ENCODE data around the gene GPR158.
A peak's percentile ranks its signal among the peaks of the same experiment; 100 is the strongest.

GPR158 gene

DNA sequence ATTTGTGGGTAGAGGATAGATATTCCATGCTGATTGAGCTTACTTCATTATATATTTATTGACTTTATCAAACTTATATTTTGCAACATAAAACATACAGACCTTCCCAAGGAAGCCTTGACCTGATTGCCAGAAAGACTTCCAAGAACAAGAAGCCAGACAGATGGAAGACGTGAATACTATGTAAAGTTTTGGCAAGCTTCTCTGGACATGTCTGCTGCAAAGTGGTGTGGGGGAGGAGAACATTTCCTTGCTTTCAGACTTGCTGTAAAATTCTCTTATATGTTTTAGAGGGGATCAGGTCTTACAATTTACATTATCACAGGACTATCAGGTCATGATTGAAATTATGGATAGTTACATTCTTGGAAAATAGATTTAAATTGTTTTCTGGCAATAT lies 23.4 kb downstream of the GPR158 start:
- DNase-seq = no peak

DNA sequence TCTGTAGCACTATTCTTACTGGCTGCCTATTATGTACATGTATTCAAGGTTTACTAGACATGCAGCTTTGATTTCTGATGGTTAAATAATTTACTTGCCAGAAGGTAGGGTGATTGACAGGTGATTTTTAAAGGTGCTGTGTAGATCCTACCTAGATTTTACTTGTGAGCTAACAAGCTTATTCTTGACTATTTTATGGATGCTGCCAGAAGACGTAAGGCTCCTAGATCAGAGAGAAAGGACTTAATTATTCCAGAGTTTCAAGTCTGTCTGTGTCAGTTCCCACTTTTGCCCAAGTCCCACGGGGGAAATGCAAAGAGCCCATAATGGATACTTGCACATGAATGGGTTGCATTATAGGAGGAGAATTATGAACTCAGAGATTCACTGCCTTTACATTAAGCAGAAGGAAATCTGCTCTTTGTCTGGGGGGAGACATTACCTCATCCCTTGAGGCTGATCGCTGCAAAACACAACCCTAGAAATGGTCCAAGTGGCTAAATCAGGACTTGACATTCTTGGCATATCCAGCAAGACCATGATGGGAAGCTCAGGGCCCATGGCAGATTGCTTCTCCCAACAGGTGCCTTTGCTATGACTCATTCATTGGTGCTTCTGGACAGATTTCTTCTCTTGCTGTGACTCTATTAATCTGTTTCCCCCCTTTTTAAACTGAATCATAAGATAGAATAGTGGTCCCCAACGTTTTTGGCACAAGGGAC lies 32.1 kb downstream of the GPR158 start:
- no peak for DNase-seq

DNA sequence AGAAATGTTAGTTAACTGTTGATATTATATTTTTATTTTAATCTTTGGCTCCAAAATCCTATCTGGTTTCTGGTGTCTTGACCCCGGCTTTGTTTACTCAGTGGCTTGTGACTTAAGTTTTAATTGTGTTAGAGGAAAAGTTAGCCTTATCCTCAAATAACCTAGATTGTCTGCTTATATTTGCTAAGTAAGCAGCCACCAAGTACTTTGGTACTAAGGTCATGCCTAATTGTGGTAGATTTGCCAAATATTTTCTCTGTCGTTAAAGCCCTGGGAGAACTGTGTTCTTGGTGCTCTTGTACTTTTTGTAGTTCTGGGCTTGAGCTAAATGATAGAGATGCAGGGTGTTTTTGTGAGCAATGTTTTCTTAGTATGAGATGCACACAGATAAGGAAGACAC lies 34.8 kb downstream of the GPR158 start:
- no peak for DNase-seq

DNA sequence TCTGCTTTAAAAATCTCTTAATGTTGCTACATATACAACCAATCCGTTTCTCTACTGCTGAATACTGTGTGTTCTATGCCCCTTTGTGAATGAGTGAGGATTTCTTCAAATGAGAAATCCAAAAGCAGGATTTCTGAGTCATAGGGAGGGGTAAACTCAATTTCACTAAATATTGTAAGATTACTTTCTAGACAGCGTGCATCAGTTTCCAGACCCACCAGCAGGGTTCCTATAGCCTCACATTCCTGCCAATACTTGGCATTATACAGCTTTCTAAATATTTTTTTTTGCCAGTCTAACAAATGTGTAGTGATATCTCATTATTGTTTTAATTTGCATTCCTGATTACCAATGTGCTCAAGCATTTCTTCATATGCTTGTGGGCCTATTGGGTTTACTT lies 35.5 kb downstream of the GPR158 start:
- no peak for DNase-seq

DNA sequence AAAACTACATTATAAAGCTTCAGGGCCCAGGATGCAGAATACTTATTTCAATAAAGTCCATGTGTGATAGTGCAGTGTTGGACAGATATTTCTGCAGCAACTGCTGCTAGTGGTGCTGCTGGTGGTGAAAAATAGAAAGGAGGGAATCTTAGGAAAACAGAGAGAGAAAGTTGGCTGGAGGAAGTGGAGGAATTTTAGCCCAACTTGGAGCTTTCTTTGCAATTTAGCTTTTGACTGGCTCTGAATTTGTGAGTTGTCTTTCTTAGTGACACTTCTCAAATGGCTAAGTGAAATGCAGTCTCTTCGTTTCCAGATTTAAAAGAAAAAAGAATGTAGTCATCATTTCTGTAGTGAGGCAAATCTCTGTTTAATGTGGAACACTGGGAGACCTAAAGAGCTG lies 45.4 kb downstream of the GPR158 start:
- no peak for DNase-seq

DNA sequence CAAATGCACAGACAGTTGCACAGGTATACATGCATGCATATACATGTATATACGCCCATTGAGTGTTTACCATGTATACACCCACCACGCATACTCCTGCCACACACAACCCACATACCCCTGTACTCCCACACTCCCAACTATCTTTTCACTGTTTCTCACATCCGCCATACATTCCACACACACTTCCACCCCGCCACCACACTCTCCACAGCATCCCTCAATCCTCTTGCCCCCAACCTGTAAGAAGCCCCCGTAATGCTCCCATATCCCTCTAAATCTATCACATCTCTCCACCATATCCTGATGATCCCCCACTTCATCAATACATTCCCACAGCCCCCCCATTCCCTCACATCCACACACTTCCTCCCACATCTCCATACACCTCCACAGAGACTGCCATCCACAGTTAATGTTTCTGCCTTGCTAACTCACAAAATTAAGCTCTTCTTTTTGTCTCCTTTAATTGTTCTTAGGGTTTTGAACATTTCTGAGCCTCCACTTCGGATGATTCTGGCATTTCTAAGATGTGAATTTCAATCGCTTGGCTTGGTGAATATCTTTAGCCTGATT lies 47.4 kb downstream of the GPR158 start:
- DNase-seq = no peak

DNA sequence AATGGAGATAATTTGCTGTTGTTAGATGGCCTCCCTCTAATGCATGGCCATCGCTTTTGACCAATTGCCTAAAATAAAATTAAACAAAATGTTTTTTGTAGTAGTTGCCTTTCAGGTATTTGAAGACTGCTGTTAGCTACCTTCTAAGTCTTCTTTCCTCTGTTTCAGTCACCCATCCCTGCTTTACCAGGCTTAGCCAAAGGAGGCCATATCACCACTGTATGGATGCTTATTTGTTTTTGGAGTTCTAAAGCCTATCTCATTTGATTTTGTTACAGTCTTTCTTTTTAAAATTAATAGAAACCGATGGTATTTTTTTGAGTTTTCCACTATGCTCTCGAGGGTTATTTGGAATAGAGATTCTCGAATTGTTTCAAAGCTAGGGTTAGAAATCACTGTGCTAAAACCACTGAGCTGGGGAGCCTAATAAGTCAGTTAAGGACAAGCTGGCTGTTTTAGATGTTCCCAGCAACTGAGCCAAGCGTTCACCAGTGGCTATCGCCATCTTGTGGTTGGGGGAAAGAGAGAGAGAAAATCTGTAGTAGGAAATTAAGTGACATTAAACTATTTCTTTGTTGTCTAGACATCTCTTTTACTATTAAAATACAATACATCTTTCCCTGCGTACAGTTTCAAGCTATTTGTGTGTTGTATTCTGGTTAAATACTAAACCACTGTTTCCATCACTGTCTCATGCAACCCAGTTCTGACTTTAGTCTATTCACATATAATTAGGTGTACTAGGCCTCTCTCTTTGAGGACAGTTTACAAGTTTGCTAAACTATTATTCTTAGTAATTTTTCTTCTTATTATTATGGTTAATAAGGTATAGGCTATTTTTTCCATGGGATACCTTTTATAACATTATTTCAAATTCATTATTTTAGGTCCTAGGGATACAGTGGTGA lies 52.2 kb downstream of the GPR158 start:
- DNase-seq = peak; percentile 48

DNA sequence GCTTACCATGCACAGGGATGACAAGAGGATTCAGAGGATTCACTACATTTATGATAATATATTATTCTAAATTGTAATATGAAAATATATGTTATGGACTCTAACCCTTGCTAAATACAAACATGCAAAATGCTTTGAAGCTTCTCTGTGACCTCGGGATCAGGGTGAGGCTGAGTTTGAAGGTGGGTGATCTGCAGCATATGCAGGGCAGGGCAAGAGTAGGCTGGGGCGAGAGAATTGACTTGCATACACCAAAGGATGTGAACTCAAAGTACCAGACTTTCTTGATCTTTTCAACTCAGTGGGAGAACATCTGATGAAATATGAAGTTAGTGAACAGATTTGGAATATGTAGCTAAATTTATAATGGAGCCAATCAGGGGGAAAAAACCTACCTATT lies 57.0 kb downstream of the GPR158 start:
- DNase-seq = no peak

DNA sequence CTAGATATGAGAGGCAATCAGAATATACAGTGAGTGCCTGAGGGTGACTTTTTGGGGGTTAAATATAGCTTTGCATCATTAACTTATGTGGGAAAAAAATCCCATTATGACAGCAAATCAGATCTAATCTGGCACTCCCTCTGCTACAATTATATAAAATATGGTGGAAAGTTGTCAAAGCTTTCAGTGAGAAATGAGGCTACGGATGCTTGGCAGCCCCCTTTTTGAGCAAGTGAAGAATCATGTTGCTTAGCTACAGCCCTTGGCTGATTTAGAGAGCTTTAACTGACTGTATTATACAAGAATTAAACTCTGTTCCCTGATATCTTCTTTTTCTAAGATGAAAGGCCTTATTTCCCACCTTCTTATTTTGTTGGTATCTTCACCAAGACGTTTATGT lies 57.4 kb downstream of the GPR158 start:
- no peak for DNase-seq

DNA sequence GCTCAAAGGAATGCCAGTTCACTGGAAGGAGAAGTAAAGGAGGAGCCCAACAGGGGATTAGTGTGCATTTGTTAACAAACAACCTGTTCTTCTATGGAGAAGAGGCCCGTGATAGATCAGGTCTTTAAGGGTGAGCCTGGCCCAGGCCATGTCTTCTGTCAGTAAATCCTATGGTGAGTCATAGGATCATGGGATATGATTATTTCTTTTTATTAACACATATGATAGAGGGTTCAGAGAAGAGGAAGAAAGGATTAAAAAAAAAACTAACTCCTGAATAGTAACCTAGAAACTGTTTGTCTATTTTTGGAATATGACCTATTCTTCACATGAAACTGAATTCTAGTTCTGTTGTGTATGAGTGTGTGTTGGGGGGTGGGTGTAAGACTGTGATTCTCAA lies 70.4 kb downstream of the GPR158 start:
- no peak for DNase-seq

DNA sequence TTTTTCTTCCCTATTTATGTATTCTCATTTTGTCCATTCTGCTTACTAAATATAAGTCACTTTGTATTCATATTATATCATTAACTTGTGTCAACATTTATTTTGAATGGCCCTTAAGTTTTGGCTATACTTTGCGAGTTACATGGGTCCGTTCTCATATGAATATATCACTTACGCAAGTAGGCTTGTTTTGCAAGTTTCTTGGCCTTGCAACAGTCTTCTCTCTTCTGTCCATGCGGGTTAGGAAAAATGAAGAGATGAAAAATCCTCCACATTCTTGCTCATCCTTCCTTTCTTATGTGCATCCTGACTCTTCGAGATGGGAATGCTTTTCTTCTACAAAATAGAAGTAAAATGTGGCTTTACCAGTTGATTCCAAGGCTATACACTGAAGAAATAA lies 82.8 kb downstream of the GPR158 start:
- no peak for DNase-seq

DNA sequence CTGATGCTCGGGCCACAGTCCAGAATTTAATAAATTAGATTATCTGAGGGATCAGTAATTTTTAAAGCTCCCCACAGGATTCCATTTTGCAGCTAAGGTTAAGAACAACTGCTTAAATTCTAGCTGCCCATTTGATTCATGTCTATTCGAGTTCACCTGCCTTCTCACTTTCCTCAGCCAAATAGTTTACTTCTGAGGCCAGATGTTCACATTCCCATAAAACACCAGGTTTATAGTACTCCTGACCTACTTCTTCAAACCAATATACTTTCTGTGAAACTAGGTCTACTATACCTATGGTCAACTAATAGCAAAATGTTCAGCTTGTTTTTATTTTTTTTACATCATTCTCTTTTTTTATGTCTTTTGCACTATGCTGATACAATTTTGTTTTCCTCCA lies 86.3 kb downstream of the GPR158 start:
- no peak for DNase-seq

DNA sequence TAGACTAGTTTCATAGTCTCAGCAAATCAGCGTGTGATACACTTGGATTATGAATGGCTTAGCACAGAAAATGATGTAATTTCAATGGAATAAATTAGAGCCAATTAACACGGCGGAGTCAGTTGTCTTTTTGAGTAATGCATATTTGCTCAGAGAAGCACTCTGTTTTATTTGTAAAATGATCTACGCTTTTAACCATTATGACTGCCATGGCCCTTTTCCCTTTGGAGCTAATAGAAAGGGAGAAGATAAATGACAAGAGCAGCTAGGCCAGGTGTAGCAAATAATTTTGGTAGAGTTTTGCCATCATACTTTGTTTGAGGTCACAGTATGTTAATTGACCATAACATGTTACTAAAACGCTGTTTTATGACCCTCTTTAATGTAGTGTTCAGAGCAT lies 86.8 kb downstream of the GPR158 start:
- no peak for DNase-seq

DNA sequence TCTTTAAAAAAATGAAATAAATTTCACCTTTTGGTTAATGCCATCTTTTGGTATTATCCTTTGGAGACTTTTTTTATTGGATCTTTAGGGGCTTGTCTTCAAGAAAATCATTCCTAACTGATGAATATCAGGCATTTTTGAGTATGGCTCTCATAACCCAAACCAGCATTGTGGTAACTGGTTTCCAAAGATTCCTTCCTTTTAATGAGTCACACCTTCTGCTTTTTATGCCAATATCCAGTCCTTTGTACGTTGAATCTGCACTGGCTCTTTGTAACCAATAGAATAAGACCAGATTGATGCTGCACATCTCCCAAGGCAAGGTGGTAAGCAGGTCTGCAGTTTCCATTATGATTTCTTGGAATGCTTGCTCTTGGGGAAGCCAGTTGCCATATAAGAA lies 89.1 kb downstream of the GPR158 start:
- no peak for DNase-seq

DNA sequence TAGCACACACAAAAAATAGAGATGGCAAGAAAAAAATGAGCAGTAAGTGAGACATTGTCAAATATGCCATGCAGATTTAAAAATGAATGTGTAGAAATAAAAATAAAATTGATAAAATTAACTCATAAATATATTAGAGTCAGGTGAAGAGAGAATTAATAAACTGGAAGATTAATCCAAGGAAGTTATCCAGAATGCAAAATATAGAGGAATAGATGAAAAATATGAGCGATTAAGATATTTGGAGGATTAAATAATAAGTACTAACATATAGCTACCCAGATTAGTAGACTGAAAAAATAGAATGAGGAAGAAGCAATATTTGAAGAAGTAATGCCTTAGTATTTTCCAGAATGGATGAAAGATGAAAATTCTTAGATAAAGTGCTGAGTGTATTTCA lies 103.4 kb downstream of the GPR158 start:
- DNase-seq = no peak

DNA sequence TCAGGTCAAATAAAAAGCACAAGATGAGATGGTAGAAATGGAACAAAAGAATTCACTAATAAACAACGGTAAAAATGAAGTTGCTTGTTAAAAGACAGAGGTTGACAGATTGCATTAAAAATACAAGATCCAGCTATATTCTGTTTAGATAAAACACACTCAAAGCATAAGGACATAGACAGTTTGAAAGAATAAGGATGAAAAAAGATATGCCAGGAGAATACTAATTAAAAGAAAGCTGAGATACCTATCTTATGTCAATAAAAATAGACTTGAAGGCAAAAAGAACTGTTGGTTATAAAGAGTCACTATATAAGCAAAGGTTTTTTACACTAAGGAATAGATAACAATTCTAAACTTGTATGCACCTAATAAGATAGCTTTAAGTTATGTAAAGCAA lies 105.3 kb downstream of the GPR158 start:
- DNase-seq = no peak

DNA sequence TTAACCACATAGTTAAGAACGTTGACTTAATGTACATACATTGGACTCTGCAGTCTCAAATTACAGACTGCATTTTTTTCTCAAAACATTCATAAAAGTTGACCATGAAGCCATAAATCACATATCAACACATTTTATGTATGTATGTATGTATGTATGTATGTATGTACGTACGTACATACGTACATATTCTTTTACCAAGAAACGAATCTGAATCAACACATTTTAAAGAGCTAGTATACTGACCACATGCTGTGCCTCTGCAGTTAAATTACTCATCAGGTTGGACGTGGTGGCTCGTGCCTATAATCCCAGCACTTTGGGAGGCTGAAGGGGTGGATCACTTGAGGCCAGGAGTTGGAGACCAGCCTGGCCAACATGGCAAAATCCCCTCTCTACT lies 105.8 kb downstream of the GPR158 start:
- no peak for DNase-seq

DNA sequence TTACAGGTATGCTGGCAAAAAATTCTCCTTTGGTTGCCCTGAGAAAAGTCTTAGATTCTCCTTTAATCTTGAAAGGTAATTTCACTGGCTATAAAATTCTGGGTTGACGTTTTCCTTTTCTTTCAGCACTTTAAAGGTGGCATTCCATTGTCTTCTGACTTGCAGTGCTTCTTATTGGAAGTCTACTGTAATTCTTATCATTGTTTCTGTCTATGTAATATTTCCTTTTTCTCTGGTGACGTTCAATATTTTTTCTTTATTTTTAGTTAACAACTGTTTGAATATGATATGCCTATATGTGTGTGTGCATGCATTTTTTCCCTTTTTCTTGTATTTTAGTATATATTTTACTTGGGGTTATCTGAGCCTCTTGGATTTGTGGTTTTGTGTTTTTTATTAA lies 111.0 kb downstream of the GPR158 start:
- no peak for DNase-seq

DNA sequence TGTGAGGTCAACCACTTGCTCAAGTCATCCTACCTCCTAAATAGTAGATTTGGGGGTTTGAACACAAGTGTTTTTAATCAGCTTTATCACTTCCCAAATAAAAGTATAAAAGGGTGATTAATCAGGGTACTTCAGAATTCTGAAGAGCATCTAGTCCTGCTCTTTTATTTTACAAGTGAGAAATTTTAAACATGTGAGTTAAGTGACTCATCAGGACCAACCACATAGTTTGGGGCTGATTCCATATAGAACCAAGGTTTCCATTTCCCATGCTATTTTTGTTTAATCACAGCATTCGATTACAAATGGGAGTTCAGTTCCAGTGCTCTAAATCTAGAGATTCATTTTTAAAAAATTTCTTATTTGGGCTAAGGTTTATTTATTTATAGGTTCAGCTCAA lies 113.4 kb downstream of the GPR158 start:
- DNase-seq = peak; percentile 1

DNA sequence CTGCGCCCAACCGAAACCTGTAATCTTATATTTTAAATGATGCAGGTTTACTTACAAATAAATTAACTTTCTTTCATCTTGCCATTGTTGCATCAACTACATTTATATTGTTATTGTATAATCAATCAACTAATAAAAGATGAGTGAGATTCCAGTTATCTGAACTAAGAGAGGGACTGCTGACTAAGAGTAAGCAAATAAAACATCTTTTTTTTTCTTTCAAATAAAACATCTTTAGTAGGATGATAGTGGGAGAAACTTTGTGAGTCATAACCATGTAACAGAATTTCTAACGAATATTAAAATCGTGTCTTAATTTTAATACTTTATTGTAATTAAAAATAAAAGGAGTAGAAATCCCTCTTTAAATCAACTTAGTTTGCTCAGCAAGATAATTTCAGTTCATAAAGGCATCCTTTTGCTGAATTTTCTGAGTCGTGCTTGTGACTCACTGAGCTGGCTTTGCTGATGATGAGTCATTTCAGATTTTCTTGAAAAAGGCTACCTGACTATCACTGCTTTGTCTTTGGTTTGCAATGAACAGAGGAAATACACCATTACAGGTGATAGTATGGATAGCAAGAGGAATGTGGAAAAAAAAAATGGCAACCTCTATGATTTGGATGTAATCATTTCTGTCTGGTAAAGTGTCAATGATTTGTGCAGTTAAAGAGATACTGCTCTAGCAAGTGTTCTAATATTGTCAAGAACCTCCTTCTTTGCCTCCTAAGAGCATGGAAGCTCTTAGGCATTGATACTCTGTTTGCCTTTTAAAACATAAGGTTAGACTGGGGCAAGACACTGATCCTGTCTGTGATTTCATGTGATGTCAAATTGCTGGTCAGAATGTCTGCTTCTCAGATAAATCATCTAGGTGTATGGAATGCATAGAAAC lies 119.5 kb downstream of the GPR158 start:
- DNase-seq = no peak

DNA sequence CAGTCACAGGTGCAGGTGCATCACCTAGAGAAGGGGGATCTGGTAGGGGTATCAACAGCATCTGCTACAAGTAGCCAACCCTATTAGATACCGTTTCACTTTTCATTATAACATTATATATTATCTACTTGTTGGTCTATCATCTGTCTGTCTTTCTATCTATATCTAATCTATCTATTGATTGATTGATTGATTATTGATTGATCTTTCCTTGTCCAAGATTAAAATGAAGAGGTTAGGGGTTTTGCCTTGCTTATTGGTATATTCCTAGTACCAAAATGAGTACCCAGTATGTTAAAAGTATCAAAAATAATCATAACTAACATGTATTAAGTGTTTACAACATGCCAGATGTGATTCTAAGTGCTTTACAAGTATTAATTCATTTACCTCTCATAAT lies 121.5 kb downstream of the GPR158 start:
- no peak for DNase-seq

DNA sequence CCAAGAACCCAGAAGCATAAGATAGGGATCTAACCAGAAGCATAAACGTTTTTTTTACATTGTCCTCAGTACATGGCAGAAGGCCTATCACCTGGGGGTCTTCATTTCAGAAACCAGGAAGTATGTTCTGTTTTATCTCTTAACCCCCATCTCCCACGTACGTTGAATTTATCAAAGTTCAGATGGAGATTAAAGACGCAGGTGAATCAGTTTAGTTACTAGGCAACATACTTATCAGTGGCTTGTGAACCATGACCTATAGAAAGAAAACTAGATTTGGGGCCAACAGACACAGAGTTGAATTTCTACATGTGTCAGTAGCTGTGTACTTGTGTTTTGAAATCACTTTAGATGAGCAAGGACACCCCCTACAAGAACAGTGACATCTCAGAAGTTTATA lies 122.7 kb downstream of the GPR158 start:
- no peak for DNase-seq

DNA sequence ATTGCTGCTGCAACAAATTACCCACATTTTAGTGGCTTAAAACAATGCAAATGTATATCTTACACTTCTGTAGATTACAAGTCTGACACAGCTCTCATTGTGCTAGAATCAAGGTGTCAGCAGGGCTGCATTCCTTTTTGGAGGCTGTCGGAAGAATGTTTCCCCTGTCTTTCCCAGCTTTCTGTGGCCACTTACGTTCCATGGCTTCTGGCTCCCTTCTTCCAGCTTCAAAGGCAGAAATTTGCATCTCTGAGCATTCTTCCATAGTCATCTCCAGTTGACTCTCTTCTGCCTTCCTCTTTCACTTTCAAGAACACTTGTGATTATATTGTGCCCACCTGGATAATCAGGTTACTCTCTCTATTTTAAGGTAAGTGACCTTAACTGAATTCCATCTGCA lies 125.3 kb downstream of the GPR158 start:
- no peak for DNase-seq

Data from fibroblast of skin of scalp (primary cell).